GM21528 (cell line): Measurements from ENCODE around the gene WIZ.

ENCODE experiments used
- ATAC-seq: cut with Tn5 transposase; IDR thresholded peaks from one replicate; pipeline ENCODE4 v1.9.1; 2021; ENCODE audit warnings: mild to moderate bottlenecking, moderate library complexity; ENCODE audit not compliant: unreplicated experiment, low FRiP score

WIZ gene

GRCh38 chr19:15432629-15433518 lies 16.9 kb downstream of the WIZ start:
- ATAC-seq: peak; percentile 50

GRCh38 chr19:15432018-15432494 lies 17.7 kb downstream of the WIZ start:
- no peak for ATAC-seq

DNA sequence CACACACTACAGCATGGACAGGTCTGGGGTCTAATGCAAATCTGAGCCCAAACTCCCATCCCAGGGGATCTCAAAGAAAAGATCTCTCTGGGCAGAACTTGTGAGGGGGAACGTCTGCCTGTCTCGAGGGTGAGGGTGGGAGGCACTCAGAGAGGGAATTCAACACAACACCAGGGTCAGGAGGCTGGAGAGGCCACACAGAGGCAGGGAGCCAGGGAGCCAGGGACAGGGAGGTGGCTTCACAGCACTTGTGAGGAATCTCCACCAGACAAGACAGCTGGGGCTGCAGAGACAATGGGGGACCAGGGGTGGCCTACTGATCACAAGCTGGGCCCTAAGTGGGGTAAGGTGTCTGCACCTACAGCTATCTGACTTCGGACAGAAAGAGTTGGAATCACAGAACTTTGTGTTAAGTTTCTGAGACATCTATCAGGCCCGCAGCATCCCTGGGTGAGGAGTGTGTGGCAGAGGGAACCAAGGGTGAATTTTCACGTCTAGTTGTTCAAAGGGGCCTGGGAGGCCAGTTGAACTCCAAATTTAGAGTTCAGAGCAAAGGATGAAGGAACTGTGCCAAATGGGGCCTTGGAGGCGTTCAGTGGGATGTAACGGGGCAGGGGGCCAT lies 18.2 kb downstream of the WIZ start:
- no peak for ATAC-seq

DNA sequence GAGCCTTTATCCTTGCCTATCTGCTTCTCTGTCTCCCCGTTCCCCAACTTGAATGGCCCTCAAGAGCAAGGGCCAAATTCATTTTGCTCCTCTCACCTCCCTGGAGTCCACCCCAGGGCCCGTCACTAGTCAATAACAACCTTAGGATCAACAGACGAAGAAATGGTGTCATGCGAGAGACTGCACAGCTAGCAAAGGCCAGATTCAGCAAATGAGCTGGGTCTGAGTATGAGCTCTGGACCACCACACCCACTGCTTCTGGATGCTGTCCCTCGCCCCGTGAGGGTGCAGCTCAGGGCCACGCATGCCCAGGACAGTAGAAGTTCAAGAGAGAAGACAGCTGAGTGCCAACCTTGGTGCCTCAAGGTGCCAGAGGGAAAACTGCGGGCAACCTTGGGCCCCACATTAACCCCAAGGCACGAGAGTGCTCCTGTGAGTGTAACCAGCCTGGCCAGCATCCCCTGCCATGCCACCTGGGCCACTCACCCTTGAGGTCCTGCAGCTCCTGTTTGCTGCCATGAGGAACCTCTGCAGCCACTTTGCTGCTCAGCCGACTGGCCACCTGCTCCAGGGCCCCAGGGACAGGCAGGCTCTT lies 19.1 kb downstream of the WIZ start:
- ATAC-seq: no peak

DNA sequence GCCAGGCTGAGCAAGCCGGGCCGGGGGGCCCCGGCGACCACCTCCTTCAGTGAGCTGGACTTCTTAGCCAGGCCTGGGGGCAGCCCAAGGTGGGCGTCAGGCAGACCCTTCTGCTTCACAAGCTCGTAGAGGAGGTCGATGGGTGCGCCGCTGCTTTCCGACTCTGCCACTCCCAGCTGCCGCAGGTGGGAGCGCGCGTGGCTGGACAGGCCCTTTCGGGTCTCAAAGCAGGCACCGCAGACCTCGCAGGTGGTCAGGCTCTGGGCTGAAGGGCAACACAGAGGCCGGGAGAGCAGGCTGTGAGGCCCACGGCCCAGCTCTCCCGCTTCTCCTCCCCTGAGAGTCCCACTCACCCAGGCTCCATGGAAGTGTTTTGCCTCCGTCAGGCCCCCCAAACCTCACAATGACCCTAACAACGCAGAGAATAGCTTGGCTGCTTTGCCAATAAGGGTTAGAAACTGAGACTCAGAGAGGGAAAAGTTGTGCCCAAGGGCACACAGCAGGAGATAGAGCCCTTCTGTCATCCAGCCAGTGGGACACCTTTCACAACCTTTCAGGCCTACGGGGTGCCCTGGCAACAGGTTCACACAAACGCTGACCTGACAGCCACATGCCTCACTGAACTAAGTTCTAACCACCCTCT lies 19.8 kb downstream of the WIZ start:
- ATAC-seq: no peak

- no peak for ATAC-seq
Measured at GRCh38 chr19:15428956-15429824, 20.6 kb downstream of the WIZ start.

DNA sequence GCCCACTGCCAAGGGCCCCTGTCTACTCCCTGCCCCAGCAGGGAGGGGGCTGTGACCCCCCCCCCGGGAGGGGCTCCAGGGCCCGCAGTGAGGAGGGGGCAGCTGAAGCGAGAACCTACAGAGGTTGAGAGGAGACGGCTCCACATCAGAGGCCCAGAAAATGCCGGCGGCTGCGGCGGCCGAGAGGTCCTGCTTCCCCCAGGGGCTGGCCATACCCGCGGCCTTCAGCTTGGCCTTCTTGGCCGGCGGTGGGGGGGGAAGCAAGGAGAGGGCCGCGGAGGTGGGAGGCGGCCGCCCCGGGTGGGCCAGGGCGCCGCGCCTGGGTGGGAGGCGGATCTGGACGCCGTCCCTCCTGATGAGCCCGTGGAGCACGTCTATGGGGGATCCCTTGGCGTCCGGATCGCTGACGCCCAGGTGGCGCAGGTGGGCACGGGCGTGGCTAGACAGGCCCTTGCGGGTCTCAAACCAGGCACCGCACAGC lies 21.7 kb downstream of the WIZ start:
- ATAC-seq: no peak

- no peak for ATAC-seq
Measured at GRCh38 chr19:15427350-15427700, 22.4 kb downstream of the WIZ start.

GRCh38 chr19:15426485-15427349 lies 23.0 kb downstream of the WIZ start:
- ATAC-seq: no peak

GRCh38 chr19:15425321-15425950 lies 24.3 kb downstream of the WIZ start:
- no peak for ATAC-seq

GRCh38 chr19:15424692-15425272 lies 25.0 kb downstream of the WIZ start:
- no peak for ATAC-seq

GRCh38 chr19:15424121-15424520 lies 25.6 kb downstream of the WIZ start:
- no peak for ATAC-seq

DNA sequence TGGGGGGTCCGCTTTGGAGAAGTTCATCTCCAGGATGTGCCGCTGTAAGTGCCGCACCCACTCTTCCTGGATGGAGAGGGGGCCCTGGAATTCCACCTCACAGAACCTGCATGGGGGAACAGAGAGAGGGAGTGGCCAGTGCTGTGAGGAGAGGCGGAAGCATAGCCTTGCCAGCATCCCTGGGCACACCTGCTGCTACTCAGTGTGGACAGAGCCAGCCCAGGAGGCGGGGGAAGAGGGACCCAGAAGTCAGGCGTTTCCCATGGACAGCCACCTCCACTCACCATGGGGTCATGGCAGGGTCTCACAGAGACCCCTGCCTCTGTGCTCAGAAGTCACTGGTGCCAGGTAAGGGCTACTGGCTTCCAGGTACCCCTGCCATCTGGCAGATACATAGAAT lies 26.6 kb downstream of the WIZ start:
- no peak for ATAC-seq

GRCh38 chr19:15422296-15423075 lies 27.3 kb downstream of the WIZ start:
- no peak for ATAC-seq

GRCh38 chr19:15421721-15422260 lies 28.0 kb downstream of the WIZ start:
- no peak for ATAC-seq

GRCh38 chr19:15421136-15421695 lies 28.5 kb downstream of the WIZ start:
- no peak for ATAC-seq
